ENCODE data around the gene CLEC10A.
"Not testable (repeated sequence)": the region's sequence is repeated elsewhere in the genome, so short reads cannot be mapped to it uniquely, and the experiment has no call there.

Gene CLEC10A

GRCh38 chr17:7050583-7050982, 29.5 kb downstream of the CLEC10A start:
- H3K4me3 ChIP-seq (ENCODE audit: insufficient read depth, low read depth, low read length); H3K4me1 ChIP-seq (ENCODE audit: control insufficient read depth, insufficient read depth, low read length); H3K9me3 ChIP-seq (ENCODE audit: control insufficient read depth, low read length); H3K36me3 ChIP-seq (ENCODE audit: control insufficient read depth, insufficient read depth, low read length); H3K27ac ChIP-seq (ENCODE audit: insufficient read depth, low read depth, low read length, poor library complexity, severe bottlenecking): not testable (repeated sequence)
- peaks cover 18% of the 10 kb centered on the region for H3K27me3 ChIP-seq (ENCODE audit: control insufficient read depth, insufficient read depth, low read length, poor library complexity, severe bottlenecking)
- WGBS, 2 experiments = 90% methylated on average over 9 of the region's 9 CpGs

GRCh38 chr17:7048968-7049367, 31.1 kb downstream of the CLEC10A start:
- Histone ChIP-seq H3K9me3 (ENCODE audit: control insufficient read depth, low read length) (no peaks in the 10 kb centered on the region), H3K27ac (ENCODE audit: insufficient read depth, low read depth, low read length, poor library complexity, severe bottlenecking) (no peak overlapping the region), H3K36me3 (ENCODE audit: control insufficient read depth, insufficient read depth, low read length) (no peaks in the 10 kb centered on the region), H3K4me1 (ENCODE audit: control insufficient read depth, insufficient read depth, low read length) (peaks cover 8% of the 10 kb centered on the region), H3K4me3 (ENCODE audit: insufficient read depth, low read depth, low read length) (no peak overlapping the region), H3K27me3 (ENCODE audit: control insufficient read depth, insufficient read depth, low read length, poor library complexity, severe bottlenecking) (peaks cover 34% of the 10 kb centered on the region)
- WGBS, 2 experiments = 82 to 86% methylated on average over 6 of the region's 6 CpGs

GRCh38 chr17:7047566-7047965, 32.5 kb downstream of the CLEC10A start:
- no peaks in the 10 kb centered on the region for H3K36me3 ChIP-seq (ENCODE audit: control insufficient read depth, insufficient read depth, low read length)
- no peak overlapping the region for H3K4me3 ChIP-seq (ENCODE audit: insufficient read depth, low read depth, low read length)
- peaks cover 45% of the 10 kb centered on the region for H3K27me3 ChIP-seq (ENCODE audit: control insufficient read depth, insufficient read depth, low read length, poor library complexity, severe bottlenecking)
- 94 to 96% methylated on average over 6 of the region's 6 CpGs for WGBS, 2 experiments
- no peaks in the 10 kb centered on the region for H3K9me3 ChIP-seq (ENCODE audit: control insufficient read depth, low read length)
- H3K4me1 ChIP-seq (ENCODE audit: control insufficient read depth, insufficient read depth, low read length) = peaks cover 19% of the 10 kb centered on the region
- H3K27ac ChIP-seq (ENCODE audit: insufficient read depth, low read depth, low read length, poor library complexity, severe bottlenecking) = no peak overlapping the region

- H3K4me3 ChIP-seq (ENCODE audit: insufficient read depth, low read depth, low read length) = peak overlapping the region; percentile 37
- not testable (repeated sequence) for H3K36me3 ChIP-seq (ENCODE audit: control insufficient read depth, insufficient read depth, low read length); H3K27ac ChIP-seq (ENCODE audit: insufficient read depth, low read depth, low read length, poor library complexity, severe bottlenecking); H3K9me3 ChIP-seq (ENCODE audit: control insufficient read depth, low read length)
- H3K27me3 ChIP-seq (ENCODE audit: control insufficient read depth, insufficient read depth, low read length, poor library complexity, severe bottlenecking) = peaks cover 52% of the 10 kb centered on the region
- peaks cover 26% of the 10 kb centered on the region for H3K4me1 ChIP-seq (ENCODE audit: control insufficient read depth, insufficient read depth, low read length)
- 19% methylated on average over 26 of the region's 26 CpGs for WGBS, 2 experiments
These were observed 33.2 kb downstream of the CLEC10A start for GRCh38 chr17:7046725-7047397.

GRCh38 chr17:7046127-7046724, 33.8 kb downstream of the CLEC10A start:
- H3K27ac ChIP-seq (ENCODE audit: insufficient read depth, low read depth, low read length, poor library complexity, severe bottlenecking) = no peak overlapping the region
- no peaks in the 10 kb centered on the region for H3K9me3 ChIP-seq (ENCODE audit: control insufficient read depth, low read length)
- 5 to 6% methylated on average over 15 of the region's 15 CpGs for WGBS, 2 experiments
- H3K27me3 ChIP-seq (ENCODE audit: control insufficient read depth, insufficient read depth, low read length, poor library complexity, severe bottlenecking) = peaks cover 59% of the 10 kb centered on the region
- peaks cover 31% of the 10 kb centered on the region for H3K4me1 ChIP-seq (ENCODE audit: control insufficient read depth, insufficient read depth, low read length)
- no peaks in the 10 kb centered on the region for H3K36me3 ChIP-seq (ENCODE audit: control insufficient read depth, insufficient read depth, low read length)
- peak overlapping the region; percentile 37 for H3K4me3 ChIP-seq (ENCODE audit: insufficient read depth, low read depth, low read length)

GRCh38 chr17:7045492-7046126, 34.4 kb downstream of the CLEC10A start:
- no peak overlapping the region for H3K27ac ChIP-seq (ENCODE audit: insufficient read depth, low read depth, low read length, poor library complexity, severe bottlenecking)
- no peaks in the 10 kb centered on the region for H3K9me3 ChIP-seq (ENCODE audit: control insufficient read depth, low read length)
- H3K4me1 ChIP-seq (ENCODE audit: control insufficient read depth, insufficient read depth, low read length) = peaks cover 32% of the 10 kb centered on the region
- H3K36me3 ChIP-seq (ENCODE audit: control insufficient read depth, insufficient read depth, low read length) = no peaks in the 10 kb centered on the region
- WGBS, 2 experiments = 28 to 32% methylated on average over 5 of the region's 5 CpGs
- H3K4me3 ChIP-seq (ENCODE audit: insufficient read depth, low read depth, low read length) = peak overlapping the region; percentile 37
- H3K27me3 ChIP-seq (ENCODE audit: control insufficient read depth, insufficient read depth, low read length, poor library complexity, severe bottlenecking) = peaks cover 61% of the 10 kb centered on the region

- H3K4me1 ChIP-seq (ENCODE audit: control insufficient read depth, insufficient read depth, low read length) = peaks cover 32% of the 10 kb centered on the region
- H3K27ac ChIP-seq (ENCODE audit: insufficient read depth, low read depth, low read length, poor library complexity, severe bottlenecking) = no peak within 1 kb of the TSS
- peaks cover 61% of the 10 kb centered on the region for H3K27me3 ChIP-seq (ENCODE audit: control insufficient read depth, insufficient read depth, low read length, poor library complexity, severe bottlenecking)
- no peaks in the 10 kb centered on the region for H3K9me3 ChIP-seq (ENCODE audit: control insufficient read depth, low read length)
- H3K4me3 ChIP-seq (ENCODE audit: insufficient read depth, low read depth, low read length) = peak within 1 kb of the TSS; percentile 23
- no peaks in the 10 kb centered on the region for H3K36me3 ChIP-seq (ENCODE audit: control insufficient read depth, insufficient read depth, low read length)
- WGBS, 2 experiments = 2 to 3% methylated on average over 58 of the region's 58 CpGs
These were observed 36.4 kb downstream of the CLEC10A start, which contains the start of gene SLC16A11 for GRCh38 chr17:7043497-7044198. SLC16A11 (minus strand) TSS chr17:7044092; CDS start chr17:7043513, 579 bp downstream.

GRCh38 chr17:7043182-7043496, 36.9 kb downstream of the CLEC10A start:
- H3K9me3 ChIP-seq (ENCODE audit: control insufficient read depth, low read length) = no peaks in the 10 kb centered on the region
- no peak overlapping the region for H3K27ac ChIP-seq (ENCODE audit: insufficient read depth, low read depth, low read length, poor library complexity, severe bottlenecking)
- H3K4me3 ChIP-seq (ENCODE audit: insufficient read depth, low read depth, low read length) = peak overlapping the region; percentile 23
- peaks cover 61% of the 10 kb centered on the region for H3K27me3 ChIP-seq (ENCODE audit: control insufficient read depth, insufficient read depth, low read length, poor library complexity, severe bottlenecking)
- 6% methylated on average over 21 of the region's 21 CpGs for WGBS, 2 experiments
- peaks cover 33% of the 10 kb centered on the region for H3K4me1 ChIP-seq (ENCODE audit: control insufficient read depth, insufficient read depth, low read length)
- no peaks in the 10 kb centered on the region for H3K36me3 ChIP-seq (ENCODE audit: control insufficient read depth, insufficient read depth, low read length)

GRCh38 chr17:7042501-7043181, 37.4 kb downstream of the CLEC10A start:
- peak overlapping the region; percentile 5 for H3K4me3 ChIP-seq (ENCODE audit: insufficient read depth, low read depth, low read length)
- no peak overlapping the region for H3K27ac ChIP-seq (ENCODE audit: insufficient read depth, low read depth, low read length, poor library complexity, severe bottlenecking)
- no peaks in the 10 kb centered on the region for H3K36me3 ChIP-seq (ENCODE audit: control insufficient read depth, insufficient read depth, low read length)
- H3K9me3 ChIP-seq (ENCODE audit: control insufficient read depth, low read length) = no peaks in the 10 kb centered on the region
- WGBS, 2 experiments = 3 to 4% methylated on average over 53 of the region's 53 CpGs
- peaks cover 36% of the 10 kb centered on the region for H3K4me1 ChIP-seq (ENCODE audit: control insufficient read depth, insufficient read depth, low read length)
- peaks cover 61% of the 10 kb centered on the region for H3K27me3 ChIP-seq (ENCODE audit: control insufficient read depth, insufficient read depth, low read length, poor library complexity, severe bottlenecking)

Measured in ectodermal cell (in vitro differentiated cells).